DND-41 (cell line): ENCODE results near the gene ABCD4.

Source experiments
- ATAC-seq: fragments of 200-7000 bp; cut with Tn5 transposase; 3 replicates; pipeline ENCODE4 v1.9.1; 2021; ENCODE audit warnings: low read depth; ENCODE audit not compliant: insufficient read depth
- DNase-seq: peaks from one replicate; pipeline ENCODE4 v3.0.0-alpha.2; 2020
- H2AFZ ChIP-seq: 2 replicates; pipeline ENCODE4 v1.6.0; 2012; ENCODE audit warnings: low read depth, low read length
- H3K27ac ChIP-seq: 2 replicates; pipeline ENCODE4 v1.5.1; 2012; ENCODE audit warnings: low read length, inconsistent platforms
- H3K27me3 ChIP-seq: fragments of 200-600 bp; sonication (generic); 2 replicates; pipeline ENCODE4 v1.6.0; 2012; ENCODE audit warnings: low read length, mild to moderate bottlenecking, inconsistent platforms; ENCODE audit not compliant: insufficient read depth, poor library complexity
- H3K36me3 ChIP-seq: 2 replicates; pipeline ENCODE4 v1.5.1; 2012; ENCODE audit warnings: low read length, inconsistent platforms; ENCODE audit not compliant: insufficient read depth
- H3K4me1 ChIP-seq: 2 replicates; pipeline ENCODE4 v1.5.1; 2012; ENCODE audit warnings: mild to moderate bottlenecking, low read length; ENCODE audit not compliant: insufficient read depth
- H3K4me2 ChIP-seq: 2 replicates; pipeline ENCODE4 v1.6.0; 2012; ENCODE audit warnings: mild to moderate bottlenecking, moderate library complexity, low read length, inconsistent platforms; ENCODE audit not compliant: insufficient read depth
- H3K4me3 ChIP-seq, 2 experiments: fragments of 200-600 bp in 1 of 2; shearing (Covaris generic) in 1 of 2; 2 replicates each; pipeline ENCODE4 v1.5.1; 2012 to 2016; ENCODE audit warnings: inconsistent platforms in 2 of 2, low read length in 2 of 2, mild to moderate bottlenecking in 2 of 2, low read depth in 1 of 2, moderate library complexity in 1 of 2
- H3K79me2 ChIP-seq: 2 replicates; pipeline ENCODE4 v1.6.0; 2012; ENCODE audit warnings: low read length, inconsistent platforms; ENCODE audit not compliant: insufficient read depth
- H3K9ac ChIP-seq: 2 replicates; pipeline ENCODE4 v1.6.0; 2012; ENCODE audit warnings: low read depth, mild to moderate bottlenecking, inconsistent platforms, low read length, moderate library complexity
- H3K9me3 ChIP-seq: 2 replicates; pipeline ENCODE4 v1.5.1; 2012; ENCODE audit warnings: low read length, moderate library complexity, mild to moderate bottlenecking, inconsistent platforms; ENCODE audit not compliant: insufficient read depth, severe bottlenecking
- H4K20me1 ChIP-seq: 2 replicates; pipeline ENCODE4 v1.6.0; 2012; ENCODE audit warnings: low read length; ENCODE audit not compliant: insufficient read depth
- CTCF ChIP-seq: IDR thresholded peaks from 2 replicates; pipeline ENCODE4 v1.5.1; 2012; ENCODE audit warnings: borderline replicate concordance, low read length, moderate library complexity, mild to moderate bottlenecking; ENCODE audit not compliant: poor library complexity, severe bottlenecking; ENCODE audit errors: extremely low read depth
- EZH2 ChIP-seq: IDR thresholded peaks from 3 replicates; pipeline ENCODE4 v1.6.1; 2012; ENCODE audit warnings: borderline replicate concordance, low read depth, mild to moderate bottlenecking, moderate library complexity, low read length, inconsistent platforms; ENCODE audit not compliant: severe bottlenecking

ABCD4 gene

GRCh38 chr14:74296037-74296467 lies 6.7 kb downstream of the ABCD4 start:
- no peak for DNase-seq
- H3K27ac ChIP-seq, result no peak overlapping the region
- peaks cover 38% of the 10 kb centered on the region for H3K79me2 ChIP-seq
- no peaks in the 10 kb centered on the region for H3K9me3 ChIP-seq
- no peaks in the 10 kb centered on the region for H3K27me3 ChIP-seq
- peaks cover 4% of the 10 kb centered on the region for H3K4me1 ChIP-seq
- no peak overlapping the region for H3K9ac ChIP-seq
- peaks cover 29% of the 10 kb centered on the region for H4K20me1 ChIP-seq
- no peak overlapping the region for H3K4me2 ChIP-seq
- no peak for TF ChIP-seq CTCF
- TF ChIP-seq EZH2, result no peak
- no peak overlapping the region for H3K4me3 ChIP-seq
- peaks cover 80% of the 10 kb centered on the region for H3K36me3 ChIP-seq
- no peak overlapping the region for H2AFZ ChIP-seq
- no peak for ATAC-seq

GRCh38 chr14:74293606-74294005 lies 9.1 kb downstream of the ABCD4 start:
- TF ChIP-seq EZH2 (no peak), CTCF (no peak)
- H3K4me2 ChIP-seq, result no peak overlapping the region
- H4K20me1 ChIP-seq, result peaks cover 32% of the 10 kb centered on the region
- no peak overlapping the region for H3K4me3 ChIP-seq
- no peak overlapping the region for H2AFZ ChIP-seq
- DNase-seq, result no peak
- H3K27me3 ChIP-seq, result no peaks in the 10 kb centered on the region
- H3K9ac ChIP-seq, result no peak overlapping the region
- H3K4me1 ChIP-seq, result no peaks in the 10 kb centered on the region
- ATAC-seq, result no peak
- peaks cover 14% of the 10 kb centered on the region for H3K79me2 ChIP-seq
- H3K9me3 ChIP-seq, result no peaks in the 10 kb centered on the region
- no peak overlapping the region for H3K27ac ChIP-seq
- peaks cover 90% of the 10 kb centered on the region for H3K36me3 ChIP-seq

GRCh38 chr14:74292061-74292460 lies 10.7 kb downstream of the ABCD4 start:
- Histone ChIP-seq H3K9ac (no peak overlapping the region), H4K20me1 (peaks cover 32% of the 10 kb centered on the region), H2AFZ (no peak overlapping the region), H3K79me2 (peaks cover 11% of the 10 kb centered on the region; the same call in 1 of the 2 replicates), H3K4me1 (no peaks in the 10 kb centered on the region), H3K4me3 (no peak overlapping the region), H3K36me3 (peaks cover 91% of the 10 kb centered on the region), H3K27ac (no peak overlapping the region), H3K4me2 (no peak overlapping the region), H3K9me3 (no peaks in the 10 kb centered on the region), H3K27me3 (no peaks in the 10 kb centered on the region)
- DNase-seq (no peak), ATAC-seq (no peak)
- TF ChIP-seq CTCF, result no peak
- no peak for TF ChIP-seq EZH2

GRCh38 chr14:74290415-74290814 lies 12.3 kb downstream of the ABCD4 start:
- TF ChIP-seq EZH2, result no peak
- TF ChIP-seq CTCF, result peak; percentile 61
- Histone ChIP-seq H3K4me3 (no peak overlapping the region), H2AFZ (no peak overlapping the region), H3K9ac (no peak overlapping the region), H3K27ac (no peak overlapping the region), H3K9me3 (no peaks in the 10 kb centered on the region), H3K4me2 (no peak overlapping the region), H3K36me3 (peaks cover 91% of the 10 kb centered on the region), H3K4me1 (no peaks in the 10 kb centered on the region), H4K20me1 (peaks cover 18% of the 10 kb centered on the region), H3K79me2 (peaks cover 11% of the 10 kb centered on the region; the same call in 1 of the 2 replicates), H3K27me3 (no peaks in the 10 kb centered on the region)
- ATAC-seq (peak; percentile 51; the same call in 2 of the 3 replicates), DNase-seq (peak; percentile 49)
